ENCODE data around the gene HEXA.
"Not testable (repeated sequence)": the region's sequence is repeated elsewhere in the genome, so short reads cannot be mapped to it uniquely, and the experiment has no call there.

Gene HEXA

GRCh38 chr15:72375846-72376581, at the start of gene HEXA:
Gene HEXA, minus strand, starts transcription at chr15:72376014. Its CDS starts 42 bp downstream, at chr15:72375972.
- peak; percentile 93 for DNase-seq (ENCODE audit: low spot score)

GRCh38 chr15:72423256-72423655, 47.4 kb upstream of the HEXA start:
- DNase-seq (ENCODE audit: low spot score), result no peak

- DNase-seq (ENCODE audit: low spot score), result no peak
These were observed 45.7 kb upstream of the HEXA start for GRCh38 chr15:72421484-72421883.

GRCh38 chr15:72420576-72420975, 44.8 kb upstream of the HEXA start:
- DNase-seq (ENCODE audit: low spot score), result no peak

- DNase-seq (ENCODE audit: low spot score), result not testable (repeated sequence)
These were observed 44.0 kb upstream of the HEXA start for GRCh38 chr15:72419768-72420167.

GRCh38 chr15:72415304-72415703, 39.5 kb upstream of the HEXA start:
- DNase-seq (ENCODE audit: low spot score), result no peak

- DNase-seq (ENCODE audit: low spot score), result not testable (repeated sequence)
These were observed 37.5 kb upstream of the HEXA start for GRCh38 chr15:72413337-72413736.

- DNase-seq (ENCODE audit: low spot score), result no peak
These were observed 35.7 kb upstream of the HEXA start for GRCh38 chr15:72411544-72411943.

- DNase-seq (ENCODE audit: low spot score), result no peak
These were observed 35.3 kb upstream of the HEXA start for GRCh38 chr15:72411111-72411510.

- no peak for DNase-seq (ENCODE audit: low spot score)
These were observed 31.1 kb upstream of the HEXA start for GRCh38 chr15:72406936-72407335.

- no peak for DNase-seq (ENCODE audit: low spot score)
These were observed 29.0 kb upstream of the HEXA start for GRCh38 chr15:72404841-72405240.

GRCh38 chr15:72404356-72404755, 28.5 kb upstream of the HEXA start:
- DNase-seq (ENCODE audit: low spot score), result no peak

GRCh38 chr15:72402726-72403125, 26.9 kb upstream of the HEXA start:
- no peak for DNase-seq (ENCODE audit: low spot score)

GRCh38 chr15:72398648-72399047, 22.8 kb upstream of the HEXA start:
- no peak for DNase-seq (ENCODE audit: low spot score)

GRCh38 chr15:72397796-72398588, 22.2 kb upstream of the HEXA start, which contains the start of gene TMEM202:
Gene TMEM202, plus strand, starts transcription at chr15:72398305. Its CDS starts 22 bp downstream, at chr15:72398327.
- no peak for DNase-seq (ENCODE audit: low spot score)

- not testable (repeated sequence) for DNase-seq (ENCODE audit: low spot score)
These were observed 20.5 kb upstream of the HEXA start for GRCh38 chr15:72396331-72396730.

GRCh38 chr15:72389231-72389630, 13.4 kb upstream of the HEXA start:
- no peak for DNase-seq (ENCODE audit: low spot score)

- DNase-seq (ENCODE audit: low spot score), result no peak
These were observed 11.9 kb upstream of the HEXA start for GRCh38 chr15:72387741-72388140.

- no peak for DNase-seq (ENCODE audit: low spot score)
These were observed 6.3 kb upstream of the HEXA start for GRCh38 chr15:72382146-72382545.

- DNase-seq (ENCODE audit: low spot score), result no peak
These were observed 4.9 kb upstream of the HEXA start for GRCh38 chr15:72380743-72381142.

GRCh38 chr15:72379856-72380430, 4.1 kb upstream of the HEXA start:
- DNase-seq (ENCODE audit: low spot score), result no peak

- not testable (repeated sequence) for DNase-seq (ENCODE audit: low spot score)
These were observed 3.3 kb upstream of the HEXA start for GRCh38 chr15:72379106-72379505.

GRCh38 chr15:72377331-72377730, 1.5 kb upstream of the HEXA start:
- no peak for DNase-seq (ENCODE audit: low spot score)

Measured in AG08395 (cell line).